ENCODE results near the gene ACSF3.

DNA sequence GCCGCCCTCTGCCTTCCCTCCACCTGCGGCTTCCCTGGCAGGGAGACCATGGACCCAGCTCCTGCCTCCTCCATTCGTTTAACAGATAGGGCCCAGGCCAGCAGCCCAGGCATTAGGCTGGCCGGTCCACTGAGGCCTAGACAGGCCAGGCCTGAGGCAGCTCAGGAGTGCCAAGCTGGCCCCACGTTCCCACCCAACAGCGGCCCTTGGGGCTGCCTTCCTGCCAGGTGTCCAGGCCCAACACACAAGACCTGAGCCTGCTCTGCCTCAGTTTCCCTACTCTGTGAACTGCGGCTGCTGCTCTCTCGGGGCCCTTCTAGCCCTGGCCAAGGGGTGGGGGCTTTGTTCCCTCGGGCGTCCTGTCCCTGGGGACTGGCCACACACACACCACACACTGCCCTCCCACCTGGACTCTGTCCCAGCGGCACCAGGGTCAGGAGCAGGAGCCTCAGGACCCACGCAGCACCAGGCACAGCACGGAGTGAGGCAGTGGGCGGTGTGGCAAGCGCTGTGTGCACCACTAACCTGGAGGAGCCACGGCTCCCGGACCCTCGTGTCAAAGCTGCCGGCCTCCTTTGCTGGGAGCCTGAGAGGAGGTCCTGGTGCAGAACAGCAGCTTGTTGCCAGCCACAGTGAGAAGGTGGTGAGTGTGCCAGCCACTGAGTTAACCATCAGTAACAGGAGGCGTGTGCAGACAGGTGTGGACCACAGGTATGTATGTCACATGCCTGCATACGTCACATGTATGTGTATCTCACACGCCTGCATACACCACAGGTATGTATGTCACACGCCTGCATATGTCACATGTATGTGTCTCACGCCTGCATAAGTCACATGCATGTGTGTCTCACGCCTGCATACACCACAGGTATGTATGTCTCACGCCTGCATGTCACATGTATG is 63.3 kb downstream of the ACSF3 start:
- TF ChIP-seq, protein P1, sequence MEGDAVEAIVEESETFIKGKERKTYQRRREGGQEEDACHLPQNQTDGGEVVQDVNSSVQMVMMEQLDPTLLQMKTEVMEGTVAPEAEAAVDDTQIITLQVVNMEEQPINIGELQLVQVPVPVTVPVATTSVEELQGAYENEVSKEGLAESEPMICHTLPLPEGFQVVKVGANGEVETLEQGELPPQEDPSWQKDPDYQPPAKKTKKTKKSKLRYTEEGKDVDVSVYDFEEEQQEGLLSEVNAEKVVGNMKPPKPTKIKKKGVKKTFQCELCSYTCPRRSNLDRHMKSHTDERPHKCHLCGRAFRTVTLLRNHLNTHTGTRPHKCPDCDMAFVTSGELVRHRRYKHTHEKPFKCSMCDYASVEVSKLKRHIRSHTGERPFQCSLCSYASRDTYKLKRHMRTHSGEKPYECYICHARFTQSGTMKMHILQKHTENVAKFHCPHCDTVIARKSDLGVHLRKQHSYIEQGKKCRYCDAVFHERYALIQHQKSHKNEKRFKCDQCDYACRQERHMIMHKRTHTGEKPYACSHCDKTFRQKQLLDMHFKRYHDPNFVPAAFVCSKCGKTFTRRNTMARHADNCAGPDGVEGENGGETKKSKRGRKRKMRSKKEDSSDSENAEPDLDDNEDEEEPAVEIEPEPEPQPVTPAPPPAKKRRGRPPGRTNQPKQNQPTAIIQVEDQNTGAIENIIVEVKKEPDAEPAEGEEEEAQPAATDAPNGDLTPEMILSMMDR (conservative IDR thresholded peaks at IDR 0.05 in 1 of 2, IDR thresholded peaks at IDR 0.05 in 1 of 2; ENCODE audit: low read depth in 1 of 2, low read length in 2 of 2): no peak
- TF ChIP-seq EZH2 (IDR thresholded peaks at IDR 0.05; ENCODE audit: low read length, missing control alignments): no peak

All from fibroblast of lung (primary cell).